WI38 (cell line): ENCODE data around the gene OR51E1.

Experiments used
- H3K4me3 ChIP-seq: 2 replicates; pipeline ENCODE4 v1.5.1; 2011; ENCODE audit warnings: low read depth, mild to moderate bottlenecking, control low read depth, low read length
- TF ChIP-seq, protein P1 (sequence below): IDR thresholded peaks from 2 replicates; pipeline ENCODE4 v1.5.1; 2012; ENCODE audit warnings: low read depth, mild to moderate bottlenecking, control low read depth, low read length

The OR51E1 gene

DNA sequence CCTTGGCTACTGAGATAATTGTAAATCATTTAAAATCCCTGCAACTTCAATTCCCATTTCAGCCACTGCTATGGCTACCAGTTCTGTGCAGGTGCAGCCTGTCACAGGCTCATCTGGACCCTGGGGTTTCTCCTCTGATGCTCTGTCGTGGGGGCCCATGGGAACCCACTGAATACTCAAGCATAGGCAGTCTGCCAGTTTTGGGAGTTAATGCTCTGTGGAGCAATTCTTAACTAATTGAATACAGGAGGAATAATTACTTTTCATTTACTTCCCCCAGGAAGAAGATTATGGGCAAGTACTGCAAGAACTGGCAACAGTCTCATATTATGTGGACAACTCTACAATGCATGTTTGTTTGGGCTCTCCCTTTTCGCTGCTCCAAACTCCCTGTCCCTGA is 28.0 kb downstream of the OR51E1 start:
- no peak overlapping the region for H3K4me3 ChIP-seq
- TF ChIP-seq, protein P1, sequence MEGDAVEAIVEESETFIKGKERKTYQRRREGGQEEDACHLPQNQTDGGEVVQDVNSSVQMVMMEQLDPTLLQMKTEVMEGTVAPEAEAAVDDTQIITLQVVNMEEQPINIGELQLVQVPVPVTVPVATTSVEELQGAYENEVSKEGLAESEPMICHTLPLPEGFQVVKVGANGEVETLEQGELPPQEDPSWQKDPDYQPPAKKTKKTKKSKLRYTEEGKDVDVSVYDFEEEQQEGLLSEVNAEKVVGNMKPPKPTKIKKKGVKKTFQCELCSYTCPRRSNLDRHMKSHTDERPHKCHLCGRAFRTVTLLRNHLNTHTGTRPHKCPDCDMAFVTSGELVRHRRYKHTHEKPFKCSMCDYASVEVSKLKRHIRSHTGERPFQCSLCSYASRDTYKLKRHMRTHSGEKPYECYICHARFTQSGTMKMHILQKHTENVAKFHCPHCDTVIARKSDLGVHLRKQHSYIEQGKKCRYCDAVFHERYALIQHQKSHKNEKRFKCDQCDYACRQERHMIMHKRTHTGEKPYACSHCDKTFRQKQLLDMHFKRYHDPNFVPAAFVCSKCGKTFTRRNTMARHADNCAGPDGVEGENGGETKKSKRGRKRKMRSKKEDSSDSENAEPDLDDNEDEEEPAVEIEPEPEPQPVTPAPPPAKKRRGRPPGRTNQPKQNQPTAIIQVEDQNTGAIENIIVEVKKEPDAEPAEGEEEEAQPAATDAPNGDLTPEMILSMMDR = no peak

DNA sequence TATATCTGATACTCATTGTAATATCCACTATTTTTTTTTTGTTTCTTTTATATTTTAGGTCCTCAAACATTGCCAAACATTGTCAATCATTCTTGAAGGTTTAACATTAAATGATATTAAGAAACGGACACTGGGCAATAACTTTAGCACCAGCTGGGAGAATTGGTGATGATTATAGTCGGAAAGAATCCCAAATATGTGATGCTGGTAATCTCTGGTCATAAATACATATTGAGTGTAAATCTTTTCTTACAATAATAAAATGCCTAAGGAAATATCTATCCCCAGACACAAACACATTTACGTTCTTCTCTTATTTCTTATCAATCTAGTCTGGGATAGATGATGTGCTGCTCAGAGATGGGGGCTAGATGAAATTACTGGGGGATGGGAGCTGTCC is 28.7 kb downstream of the OR51E1 start:
- TF ChIP-seq, protein P1 = no peak
- H3K4me3 ChIP-seq = no peak overlapping the region

DNA sequence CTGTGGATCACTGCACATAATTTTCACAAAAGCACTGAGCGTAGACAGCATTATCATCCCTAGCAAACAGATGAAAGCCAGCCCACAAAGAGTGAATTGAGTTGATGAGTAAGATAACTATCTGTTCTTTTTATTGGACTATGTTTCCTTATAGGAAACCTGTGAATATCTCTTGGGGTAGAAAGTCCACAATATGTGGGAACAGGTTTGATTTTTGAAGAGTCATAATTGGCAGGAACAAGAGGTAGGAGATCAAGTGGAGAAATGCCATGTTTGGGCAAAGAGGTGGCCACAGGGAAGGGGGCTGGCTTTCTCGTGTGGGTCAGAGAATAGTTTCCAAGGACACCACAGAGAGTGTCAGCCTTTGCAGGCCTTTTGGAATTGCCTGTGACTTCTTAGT is 30.0 kb downstream of the OR51E1 start:
- no peak overlapping the region for H3K4me3 ChIP-seq
- TF ChIP-seq, protein P1 = no peak

DNA sequence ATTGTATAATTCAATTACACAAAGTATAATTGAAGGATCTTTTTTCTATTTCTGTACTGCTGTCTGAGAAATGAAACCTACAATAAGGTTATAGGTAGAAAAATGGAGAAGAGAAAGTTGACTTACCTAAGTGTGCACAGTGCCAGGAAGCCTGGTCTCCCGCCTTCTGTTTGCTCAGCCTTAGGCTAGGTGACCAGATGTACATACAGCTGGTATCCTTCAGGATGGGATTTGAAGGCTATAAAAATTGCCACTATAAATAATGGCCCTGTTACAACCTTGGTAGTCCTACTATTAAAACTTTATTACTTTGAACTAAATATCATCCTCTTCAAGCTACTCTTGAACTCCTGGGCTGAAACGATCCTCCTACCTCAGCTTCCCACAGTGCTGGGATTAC is 34.2 kb downstream of the OR51E1 start:
- TF ChIP-seq, protein P1 = no peak
- H3K4me3 ChIP-seq = no peak overlapping the region

DNA sequence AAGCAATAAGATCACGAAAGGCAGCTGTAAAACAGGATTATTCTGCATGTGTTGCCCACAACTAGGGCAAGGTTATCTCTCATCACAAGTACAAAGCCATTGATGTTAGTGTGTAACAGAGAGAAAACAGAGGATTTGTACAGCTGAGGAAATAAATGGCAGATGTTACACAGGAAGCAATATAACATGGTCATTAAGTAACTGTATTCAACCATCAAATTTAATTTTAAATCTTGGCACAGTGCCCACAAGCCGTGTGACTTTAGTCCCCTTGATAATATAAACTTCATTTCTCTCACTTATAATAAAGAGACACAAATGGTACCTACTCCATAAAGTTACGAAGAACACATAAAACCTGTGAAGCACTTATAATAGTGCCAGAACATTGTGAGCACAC is 36.6 kb downstream of the OR51E1 start:
- TF ChIP-seq, protein P1 = no peak
- H3K4me3 ChIP-seq = no peak overlapping the region

DNA sequence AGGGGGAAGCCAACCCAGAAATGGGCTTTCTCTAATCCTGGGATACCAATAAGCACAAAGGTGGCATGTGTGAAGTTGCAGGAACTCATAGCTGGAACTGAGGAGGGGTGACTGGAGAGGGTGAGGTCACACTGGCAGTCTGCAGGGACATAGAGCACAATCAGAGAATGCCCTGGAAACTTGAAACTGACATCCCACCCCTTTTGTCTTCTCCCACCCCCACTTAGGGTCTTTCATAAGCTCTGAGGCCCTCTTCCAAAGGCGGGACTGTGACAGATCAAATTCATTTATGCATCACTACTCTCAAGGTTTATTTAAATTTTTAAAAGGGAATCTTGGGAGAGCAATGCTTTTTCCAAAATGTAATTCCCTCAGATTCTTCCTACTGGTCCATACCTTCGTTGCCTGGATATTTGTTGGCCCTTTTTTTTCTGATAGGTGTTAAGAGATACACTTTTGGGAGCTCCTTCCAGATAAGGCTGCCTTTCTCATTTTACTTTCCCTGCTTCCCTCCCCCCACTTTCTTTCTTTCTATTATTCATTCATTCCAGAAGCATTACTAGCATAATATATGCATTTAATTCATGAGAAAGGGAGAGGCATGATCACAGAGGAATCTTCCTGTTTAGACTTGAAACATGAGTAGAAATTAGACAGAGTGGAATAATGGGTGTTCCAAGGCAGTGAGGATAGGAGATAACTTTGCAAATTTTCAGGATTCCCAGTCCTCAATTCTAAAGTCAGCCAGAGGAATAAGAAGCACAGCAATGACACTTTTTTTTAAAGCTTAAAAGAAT is 39.0 kb downstream of the OR51E1 start:
- H3K4me3 ChIP-seq = no peak overlapping the region
- TF ChIP-seq, protein P1 = no peak

DNA sequence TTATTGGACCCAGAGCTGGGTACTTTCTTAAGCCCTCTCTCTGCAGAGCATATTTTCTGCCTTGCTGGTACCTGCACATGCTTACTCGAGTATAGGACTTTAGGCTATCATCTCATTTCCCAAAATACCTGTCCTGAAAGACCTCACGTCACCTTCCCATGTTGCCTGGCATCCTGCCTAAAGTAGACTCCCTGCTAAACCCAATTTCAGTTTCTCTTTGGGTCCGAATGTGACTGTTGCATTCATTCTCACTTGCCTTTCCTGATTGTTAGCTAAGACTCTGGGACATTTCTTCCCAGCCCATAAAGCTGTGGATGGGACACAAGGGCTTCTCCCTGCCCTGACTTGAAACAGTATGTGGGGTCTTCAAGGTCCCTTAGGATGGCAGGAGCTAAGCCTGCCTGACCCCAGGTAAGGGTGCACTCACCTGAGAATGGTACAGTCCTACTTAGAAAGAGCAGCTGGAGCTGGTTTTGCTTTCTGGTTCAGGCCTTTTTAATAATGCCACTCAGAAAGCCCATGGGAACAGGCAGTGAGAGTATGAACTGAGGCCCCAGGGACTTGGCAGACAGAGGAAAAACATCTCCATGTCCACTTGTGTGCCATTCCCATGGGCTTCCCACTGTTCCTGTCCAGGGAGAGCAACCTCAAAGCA is 41.0 kb downstream of the OR51E1 start:
- TF ChIP-seq, protein P1 = no peak

More for the DNA sequence above, 41.0 kb downstream of the OR51E1 start:
- H3K4me3 ChIP-seq = no peak overlapping the region
